CD4-positive, alpha-beta T cell treated with Interleukin-6 at 100 ng/mL for 8 hours (primary cell): ENCODE results near the gene ARHGAP40.

Experiments used
- DNase-seq: peaks from one replicate; pipeline ENCODE4 v3.0.0-alpha.2; 2020; ENCODE audit warnings: mixed read lengths, low spot score

ARHGAP40 gene

GRCh38 chr20:38601216-38602184 is at the start of gene ARHGAP40:
Gene ARHGAP40 (plus strand): TSS chr20:38601809.
- no peak for DNase-seq

- no peak for DNase-seq
Measured at GRCh38 chr20:38554986-38555385, 46.6 kb upstream of the ARHGAP40 start.

- no peak for DNase-seq
Measured at GRCh38 chr20:38555395-38555794, 46.2 kb upstream of the ARHGAP40 start.

- no peak for DNase-seq
Measured at GRCh38 chr20:38557174-38557573, 44.4 kb upstream of the ARHGAP40 start.

GRCh38 chr20:38558596-38559360 is 42.8 kb upstream of the ARHGAP40 start:
- DNase-seq, result no peak

GRCh38 chr20:38559764-38560163 is 41.8 kb upstream of the ARHGAP40 start:
- no peak for DNase-seq

- no peak for DNase-seq
Measured at GRCh38 chr20:38563802-38564431, 37.7 kb upstream of the ARHGAP40 start.

GRCh38 chr20:38564680-38565079 is 36.9 kb upstream of the ARHGAP40 start:
- no peak for DNase-seq

- no peak for DNase-seq
Measured at GRCh38 chr20:38566036-38566598, 35.5 kb upstream of the ARHGAP40 start.

- no peak for DNase-seq
Measured at GRCh38 chr20:38569747-38570525, 31.7 kb upstream of the ARHGAP40 start.

GRCh38 chr20:38573413-38573812 is 28.2 kb upstream of the ARHGAP40 start:
- DNase-seq, result no peak

GRCh38 chr20:38579219-38579910 is 22.2 kb upstream of the ARHGAP40 start:
- no peak for DNase-seq

- DNase-seq, result no peak
Measured at GRCh38 chr20:38579921-38580320, 21.7 kb upstream of the ARHGAP40 start.

- no peak for DNase-seq
Measured at GRCh38 chr20:38581013-38581412, 20.6 kb upstream of the ARHGAP40 start, which contains the start of gene ADIG. Gene ADIG (plus strand): TSS chr20:38581197. CDS start chr20:38581251, 54 bp downstream.

- DNase-seq, result no peak
Measured at GRCh38 chr20:38581830-38582358, 19.7 kb upstream of the ARHGAP40 start.

GRCh38 chr20:38583306-38583705 is 18.3 kb upstream of the ARHGAP40 start:
- DNase-seq, result no peak

GRCh38 chr20:38584099-38584763 is 17.4 kb upstream of the ARHGAP40 start:
- no peak for DNase-seq

- no peak for DNase-seq
Measured at GRCh38 chr20:38585404-38586180, 16.0 kb upstream of the ARHGAP40 start.

GRCh38 chr20:38586181-38586525 is 15.5 kb upstream of the ARHGAP40 start:
- DNase-seq, result no peak
